Superior temporal gyrus (tissue), 1 donor: ENCODE results near the gene PRICKLE2.

Experiments
- DNase-seq: peaks from one replicate; pipeline ENCODE4 v3.0.0-alpha.2; 2016; ENCODE audit errors: extremely low spot score

The PRICKLE2 gene

DNA sequence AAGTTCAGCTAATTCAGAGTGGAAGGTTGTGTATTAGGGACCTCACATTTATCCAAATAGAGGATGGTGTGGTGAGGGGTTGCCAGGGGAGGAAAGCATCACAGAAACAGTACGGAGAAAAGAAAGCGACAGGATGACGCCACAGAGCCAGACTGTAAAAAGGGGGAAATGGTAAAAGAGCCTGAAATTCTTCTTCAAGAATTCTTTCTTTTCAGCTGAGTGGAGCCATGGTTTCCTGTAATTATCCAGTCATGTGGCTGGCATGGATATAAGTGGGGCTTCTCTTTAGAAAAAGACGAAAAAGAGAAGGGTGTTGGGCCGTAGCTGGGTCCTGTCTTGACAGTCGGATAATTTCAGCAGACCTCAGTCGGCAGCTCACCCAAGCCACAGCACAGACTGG is 177.5 kb downstream of the PRICKLE2 start:
- DNase-seq: no peak

DNA sequence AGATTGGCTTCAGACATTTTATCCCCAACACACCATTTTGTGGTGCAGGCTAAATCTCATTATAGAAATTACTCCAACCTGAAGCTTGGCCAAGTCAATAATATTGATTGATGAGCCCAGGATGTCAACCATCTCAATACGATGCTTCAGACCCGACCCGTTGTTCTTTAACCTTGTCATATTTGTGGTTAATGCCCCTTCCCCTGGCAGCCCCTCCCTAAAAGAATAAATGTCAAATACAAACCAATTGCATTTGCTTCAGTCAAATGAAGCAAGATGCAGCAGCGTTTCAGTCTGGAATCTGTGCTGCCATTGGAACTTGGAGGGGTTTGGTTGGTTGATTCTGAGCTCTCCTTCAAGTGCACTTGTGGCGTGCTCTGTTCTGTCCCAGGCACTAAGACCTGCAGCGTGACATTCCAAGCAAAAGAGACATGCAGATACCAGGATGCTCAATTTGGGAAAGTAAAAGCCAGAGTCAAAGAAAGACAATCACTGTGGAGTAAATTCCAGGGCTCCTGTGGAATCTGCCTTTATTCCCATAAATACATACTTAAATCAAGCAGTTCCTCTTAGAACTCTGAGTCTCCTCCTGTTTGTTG is 178.2 kb downstream of the PRICKLE2 start:
- no peak for DNase-seq

DNA sequence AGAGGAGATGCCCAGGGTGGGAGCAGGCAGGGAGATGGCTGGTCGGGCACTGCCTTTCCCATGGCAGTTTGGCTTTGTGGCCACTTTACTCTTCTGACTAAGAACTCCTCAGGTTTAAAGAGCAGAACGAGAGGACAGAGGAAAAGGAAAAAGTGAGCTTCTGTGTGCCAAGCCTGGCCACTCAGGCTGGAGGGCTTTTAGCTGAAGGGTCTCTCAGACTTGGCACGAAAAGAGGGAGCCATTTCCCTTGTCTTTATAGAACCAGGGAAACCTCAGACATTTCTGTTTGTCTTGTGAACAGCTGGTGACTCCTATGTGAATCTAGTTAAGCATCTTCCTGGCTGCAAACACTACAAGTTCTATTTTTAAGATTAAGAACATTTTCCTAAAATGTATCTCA is 178.7 kb downstream of the PRICKLE2 start:
- DNase-seq: peak; percentile 42

DNA sequence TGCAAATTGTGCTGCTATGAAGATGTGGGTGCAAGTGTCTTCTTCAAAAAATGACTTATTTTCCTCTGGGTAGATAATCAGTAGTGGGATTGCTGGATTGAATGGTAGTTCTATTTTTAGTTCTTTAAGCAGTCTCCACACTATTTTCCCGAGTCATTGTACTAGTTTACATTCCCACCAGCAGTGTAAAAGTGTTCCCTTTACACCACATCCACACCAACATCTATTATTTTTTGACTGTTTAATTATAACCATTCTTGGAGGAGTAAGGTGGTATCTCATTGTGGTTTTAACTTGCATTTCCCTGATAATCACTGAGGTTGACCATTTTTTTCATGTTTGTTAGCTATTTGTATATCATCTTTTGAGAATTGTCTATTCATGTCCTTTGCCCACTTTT is 182.3 kb downstream of the PRICKLE2 start:
- no peak for DNase-seq
